H9 (cell line): ENCODE data around the gene AFF2. TPM values are rescaled to one million over a fixed set of nuclear protein-coding genes. Genes with fewer than 3 reads are reported as not detected.

Experiments
- DNase-seq: peaks from one replicate; pipeline ENCODE4 v3.0.0-alpha.2; 2017
- H2AFZ ChIP-seq: one replicate; pipeline ENCODE4 v1.6.1; 2013; ENCODE audit warnings: mild to moderate bottlenecking, low read length, control low read depth, moderate library complexity
- H2AK5ac ChIP-seq: 2 replicates; pipeline ENCODE4 v1.6.1; 2013; ENCODE audit warnings: low read length, control low read depth, mixed read lengths; ENCODE audit not compliant: insufficient read length
- H2BK120ac ChIP-seq: one replicate; pipeline ENCODE4 v1.6.1; 2013; ENCODE audit warnings: low read depth, mild to moderate bottlenecking, low read length, control low read depth, inconsistent platforms; ENCODE audit not compliant: poor library complexity, severe bottlenecking
- H2BK12ac ChIP-seq: 2 replicates; pipeline ENCODE4 v1.6.1; 2013; ENCODE audit warnings: low read length, control low read depth, mixed read lengths, low read depth; ENCODE audit not compliant: insufficient read length
- H2BK15ac ChIP-seq: 2 replicates; pipeline ENCODE4 v1.6.1; 2013; ENCODE audit warnings: low read depth, low read length, control low read depth
- H2BK20ac ChIP-seq: one replicate; pipeline ENCODE4 v1.6.1; 2013; ENCODE audit warnings: low read depth, mild to moderate bottlenecking, low read length, control low read depth, inconsistent platforms; ENCODE audit not compliant: poor library complexity, severe bottlenecking
- H2BK5ac ChIP-seq: 2 replicates; pipeline ENCODE4 v1.6.1; 2013; ENCODE audit warnings: low read length, control low read depth, mixed read lengths; ENCODE audit not compliant: insufficient read length
- H3K14ac ChIP-seq: 2 replicates; pipeline ENCODE4 v1.6.1; 2013; ENCODE audit warnings: low read length, control low read depth; ENCODE audit not compliant: insufficient read depth
- H3K18ac ChIP-seq: 2 replicates; pipeline ENCODE4 v1.6.1; 2013; ENCODE audit warnings: low read depth, mild to moderate bottlenecking, mixed read lengths, low read length, control low read depth; ENCODE audit not compliant: insufficient read length
- H3K23ac ChIP-seq: 2 replicates; pipeline ENCODE4 v1.6.1; 2013; ENCODE audit warnings: low read length, control low read depth, mixed read lengths, low read depth; ENCODE audit not compliant: insufficient read length
- H3K23me2 ChIP-seq: 2 replicates; pipeline ENCODE4 v1.6.1; 2013; ENCODE audit warnings: low read depth, mild to moderate bottlenecking, mixed read lengths, low read length, control low read depth; ENCODE audit not compliant: insufficient read length, poor library complexity, severe bottlenecking
- H3K27ac ChIP-seq: 2 replicates; pipeline ENCODE4 v1.5.1; 2013; ENCODE audit warnings: low read length, control low read depth, mixed read lengths, low read depth; ENCODE audit not compliant: insufficient read length
- H3K27me3 ChIP-seq: 2 replicates; pipeline ENCODE4 v1.6.1; 2013; ENCODE audit warnings: low read length, control low read depth, inconsistent platforms; ENCODE audit not compliant: insufficient read depth
- H3K4ac ChIP-seq: 2 replicates; pipeline ENCODE4 v1.6.1; 2013; ENCODE audit warnings: low read depth, mild to moderate bottlenecking, control low read depth, inconsistent platforms, low read length, moderate library complexity
- H3K4me1 ChIP-seq: 2 replicates; pipeline ENCODE4 v1.6.1; 2013; ENCODE audit warnings: low read length, control low read depth, inconsistent platforms; ENCODE audit not compliant: insufficient read depth
- H3K4me2 ChIP-seq: 2 replicates; pipeline ENCODE4 v1.6.1; 2013; ENCODE audit warnings: low read length, control low read depth, mixed read lengths; ENCODE audit not compliant: insufficient read length, insufficient read depth
- H3K56ac ChIP-seq: 2 replicates; pipeline ENCODE4 v1.6.1; 2013; ENCODE audit warnings: low read depth, mild to moderate bottlenecking, mixed read lengths, low read length, control low read depth; ENCODE audit not compliant: insufficient read length
- H3K79me1 ChIP-seq: 2 replicates; pipeline ENCODE4 v1.6.1; 2013; ENCODE audit warnings: low read depth, mild to moderate bottlenecking, moderate library complexity, low read length, control low read depth, inconsistent platforms; ENCODE audit not compliant: insufficient read depth, poor library complexity, severe bottlenecking
- H3K79me2 ChIP-seq: 2 replicates; pipeline ENCODE4 v1.6.1; 2013; ENCODE audit warnings: low read length, control low read depth, inconsistent platforms; ENCODE audit not compliant: insufficient read depth
- H3K9ac ChIP-seq: 2 replicates; pipeline ENCODE4 v1.6.1; 2013; ENCODE audit warnings: low read length, control low read depth, mixed read lengths; ENCODE audit not compliant: insufficient read length; ENCODE audit errors: extremely low read depth
- H3K9me3 ChIP-seq: one replicate; pipeline ENCODE4 v1.6.1; 2013; ENCODE audit warnings: low read depth, low read length, inconsistent platforms; ENCODE audit not compliant: control insufficient read depth
- H3T11ph ChIP-seq: one replicate; pipeline ENCODE4 v1.6.1; 2013; ENCODE audit warnings: mild to moderate bottlenecking, low read length, control low read depth, inconsistent platforms
- H4K20me1 ChIP-seq: one replicate; pipeline ENCODE4 v1.6.1; 2013; ENCODE audit not compliant: control insufficient read depth, insufficient read length, insufficient read depth
- H4K5ac ChIP-seq: 2 replicates; pipeline ENCODE4 v1.6.1; 2013; ENCODE audit warnings: low read depth, mild to moderate bottlenecking, mixed read lengths, low read length, control low read depth; ENCODE audit not compliant: insufficient read length
- H4K8ac ChIP-seq: replicated peaks from 2 replicates; pipeline ENCODE4 v1.6.1; 2013; ENCODE audit warnings: low read length, control low read depth, mixed read lengths, low read depth; ENCODE audit not compliant: insufficient read length
- H4K91ac ChIP-seq: 2 replicates; pipeline ENCODE4 v1.6.1; 2013; ENCODE audit warnings: low read depth, mild to moderate bottlenecking, moderate library complexity, mixed read lengths, low read length, control low read depth; ENCODE audit not compliant: insufficient read length
- H3K27ac Mint-ChIP-seq, 3 experiments: 2 replicates in 2 of 3; 3 replicates in 1 of 3; pipeline ENCODE4 v1.8.0; 2020 to 2021; ENCODE audit warnings: mixed read lengths in 3 of 3, mild to moderate bottlenecking in 1 of 3, moderate library complexity in 1 of 3
- H3K27me3 Mint-ChIP-seq: 2 replicates; pipeline ENCODE4 v1.8.0; 2021; ENCODE audit warnings: low read depth, mild to moderate bottlenecking, moderate library complexity, mixed read lengths
- H3K36me3 Mint-ChIP-seq, 3 experiments: 2 replicates in 2 of 3; 3 replicates in 1 of 3; pipeline ENCODE4 v1.8.0; 2020 to 2021; ENCODE audit warnings: low read depth in 3 of 3, mixed read lengths in 3 of 3; ENCODE audit not compliant: insufficient read depth in 1 of 3
- H3K4me1 Mint-ChIP-seq, 2 experiments: 2 replicates each; pipeline ENCODE4 v1.8.0; 2020; ENCODE audit warnings: mixed read lengths in 2 of 2
- H3K4me3 Mint-ChIP-seq, 2 experiments: 2 replicates in 1 of 2; 3 replicates in 1 of 2; pipeline ENCODE4 v1.8.0; 2020 to 2021; ENCODE audit warnings: mild to moderate bottlenecking in 2 of 2, mixed read lengths in 2 of 2, moderate library complexity in 1 of 2
- H3K9me3 Mint-ChIP-seq, 2 experiments: 2 replicates in 1 of 2; 3 replicates in 1 of 2; pipeline ENCODE4 v1.8.0; 2020; ENCODE audit warnings: mild to moderate bottlenecking in 2 of 2, mixed read lengths in 2 of 2, moderate library complexity in 1 of 2
- WGBS: extraction: QIAGEN DNeasy Blood & Tissue Kit; methylation state at CpG from one replicate; pipeline ENCODE4 v1.1.7; 2013; ENCODE audit warnings: missing lambda C conversion rate, low lambda C conversion rate, mixed read lengths; ENCODE audit not compliant: insufficient read length; ENCODE audit errors: extremely low coverage; 5-methylcytosine and 5-hydroxymethylcytosine counted together
- total RNA-seq: library from RNA; stranded (reverse); gene quantifications from 2 replicates; pipeline ENCODE4 v1.2.1, GENCODE V29; 2021
- TF ChIP-seq, protein P1 (sequence below): fragments of 200-600 bp; sonication (generic); conservative IDR thresholded peaks from 3 replicates; pipeline ENCODE4 v1.8.0; 2021; ENCODE audit warnings: antibody characterized with exemption, mild to moderate bottlenecking

AFF2 gene
- total RNA-seq, 1 experiment from 2014 or later, result 14.6 TPM

DNA sequence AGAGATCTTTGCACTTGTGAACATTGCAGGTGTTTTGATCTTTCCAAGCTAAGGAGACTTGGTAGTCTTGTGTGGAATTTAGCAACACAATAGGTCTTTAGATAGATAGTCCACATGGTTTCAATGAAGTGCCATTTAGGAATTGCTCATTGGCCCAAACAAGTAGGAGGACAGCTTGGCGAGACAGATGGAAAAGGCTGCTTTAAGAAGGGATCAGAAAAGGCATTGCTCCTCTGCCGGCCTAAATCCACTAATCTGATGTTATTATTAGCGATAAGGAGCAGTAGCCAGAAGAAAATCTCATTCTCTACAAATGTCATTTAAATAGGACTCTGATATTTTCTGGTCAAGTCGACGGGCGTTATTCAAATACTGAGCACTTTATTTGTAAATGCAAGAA, 99.7 kb downstream of the AFF2 start:
- Mint-ChIP-seq H3K27me3 (no peaks in the 10 kb centered on the region), H3K4me1 (peaks cover 8 to 11% of the 10 kb centered on the region in 2 experiments), H3K27ac (no peak overlapping the region; a peak in 1 of 7 replicates), H3K36me3 (no peaks in the 10 kb centered on the region), H3K4me3 (no peak overlapping the region), H3K9me3 (peaks cover 49 to 62% of the 10 kb centered on the region in 2 experiments)
- H3K4ac ChIP-seq, result no peak overlapping the region
- no peaks in the 10 kb centered on the region for H3K23me2 ChIP-seq
- TF ChIP-seq, protein P1, sequence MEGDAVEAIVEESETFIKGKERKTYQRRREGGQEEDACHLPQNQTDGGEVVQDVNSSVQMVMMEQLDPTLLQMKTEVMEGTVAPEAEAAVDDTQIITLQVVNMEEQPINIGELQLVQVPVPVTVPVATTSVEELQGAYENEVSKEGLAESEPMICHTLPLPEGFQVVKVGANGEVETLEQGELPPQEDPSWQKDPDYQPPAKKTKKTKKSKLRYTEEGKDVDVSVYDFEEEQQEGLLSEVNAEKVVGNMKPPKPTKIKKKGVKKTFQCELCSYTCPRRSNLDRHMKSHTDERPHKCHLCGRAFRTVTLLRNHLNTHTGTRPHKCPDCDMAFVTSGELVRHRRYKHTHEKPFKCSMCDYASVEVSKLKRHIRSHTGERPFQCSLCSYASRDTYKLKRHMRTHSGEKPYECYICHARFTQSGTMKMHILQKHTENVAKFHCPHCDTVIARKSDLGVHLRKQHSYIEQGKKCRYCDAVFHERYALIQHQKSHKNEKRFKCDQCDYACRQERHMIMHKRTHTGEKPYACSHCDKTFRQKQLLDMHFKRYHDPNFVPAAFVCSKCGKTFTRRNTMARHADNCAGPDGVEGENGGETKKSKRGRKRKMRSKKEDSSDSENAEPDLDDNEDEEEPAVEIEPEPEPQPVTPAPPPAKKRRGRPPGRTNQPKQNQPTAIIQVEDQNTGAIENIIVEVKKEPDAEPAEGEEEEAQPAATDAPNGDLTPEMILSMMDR, result no peak
- no peak overlapping the region for H2AK5ac ChIP-seq
- no peak overlapping the region for H4K5ac ChIP-seq
- no peak for DNase-seq
- no peak overlapping the region for H4K91ac ChIP-seq
- no peaks in the 10 kb centered on the region for H3K27me3 ChIP-seq
- H2BK15ac ChIP-seq, result no peak overlapping the region
- H2BK120ac ChIP-seq, result no peak overlapping the region
- no peak overlapping the region for H3K9ac ChIP-seq
- no peaks in the 10 kb centered on the region for H3K4me1 ChIP-seq
- H3K79me2 ChIP-seq, result no peaks in the 10 kb centered on the region
- no peak overlapping the region for H3K18ac ChIP-seq
- no peak overlapping the region for H4K8ac ChIP-seq
- no peak overlapping the region for H2AFZ ChIP-seq
- no peak overlapping the region for H2BK20ac ChIP-seq
- no peak overlapping the region for H3K23ac ChIP-seq
- no peak overlapping the region for H3K56ac ChIP-seq
- no peak overlapping the region for H3T11ph ChIP-seq
- no peak overlapping the region for H3K14ac ChIP-seq
- WGBS, result no CpG with 5 or more reads among the region's 6 CpGs
- H4K20me1 ChIP-seq, result no peaks in the 10 kb centered on the region
- H3K27ac ChIP-seq, result no peak overlapping the region
- no peaks in the 10 kb centered on the region for H3K79me1 ChIP-seq
- H2BK5ac ChIP-seq, result no peak overlapping the region
- no peak overlapping the region for H2BK12ac ChIP-seq
- peaks cover 16% of the 10 kb centered on the region for H3K9me3 ChIP-seq
- no peak overlapping the region for H3K4me2 ChIP-seq
